Panc1 (cell line): ENCODE results near the gene P2RY12. TPM values are rescaled to one million over a fixed set of nuclear protein-coding genes. Genes with fewer than 3 reads are reported as not detected.

ENCODE experiments used
- ATAC-seq: fragments of 200-7000 bp; cut with Tn5 transposase; 2 replicates; pipeline ENCODE4 v1.9.1; 2020; ENCODE audit warnings: mild to moderate bottlenecking, moderate library complexity
- BruUV-seq: library from RNA; stranded (reverse); fragments of 400-500 nt; replicated peaks from 2 replicates; lab custom pipeline; 2021; lab: Mats Ljungman, UMichigan
- CTCF ChIA-PET: fragments of 300-600 bp; sonication (Branson Sonifier 250); formaldehyde crosslinking; loops from one replicate; lab custom pipeline; 2022; ENCODE audit warnings: antibody characterized with exemption; lab: Charles Lee
- POLR2A ChIA-PET: fragments of 300-600 bp; sonication (Branson Sonifier 250); formaldehyde crosslinking; loops from one replicate; lab custom pipeline; 2022; ENCODE audit warnings: antibody characterized with exemption; lab: Charles Lee
- DNase-seq: peaks from one replicate; pipeline ENCODE4 v3.0.0-alpha.2; 2010; ENCODE audit warnings: low read depth, low spot score
- H3K27ac ChIP-seq: 2 replicates; pipeline ENCODE4 v1.5.1; 2011; ENCODE audit warnings: mild to moderate bottlenecking, low read length, inconsistent platforms
- H3K27me3 ChIP-seq: fragments of 200-500 bp; sonication (Bioruptor generic); 2 replicates; pipeline ENCODE4 v1.6.0; 2014; ENCODE audit warnings: low read length, inconsistent platforms; ENCODE audit not compliant: control insufficient read depth, insufficient read depth
- H3K36me3 ChIP-seq: fragments of 200-500 bp; sonication (Bioruptor generic); 2 replicates; pipeline ENCODE4 v1.5.1; 2014; ENCODE audit warnings: inconsistent platforms, mild to moderate bottlenecking, low read length, moderate library complexity; ENCODE audit not compliant: control insufficient read depth, insufficient read depth
- H3K4me1 ChIP-seq: 2 replicates; pipeline ENCODE4 v1.5.1; 2011; ENCODE audit warnings: inconsistent platforms, mild to moderate bottlenecking, low read length, moderate library complexity; ENCODE audit not compliant: control insufficient read depth, insufficient read depth
- H3K4me3 ChIP-seq, 2 experiments: 2 replicates each; pipeline ENCODE4 v1.5.1; 2011 to 2012; ENCODE audit warnings: low read depth in 2 of 2, low read length in 2 of 2, mild to moderate bottlenecking in 2 of 2, inconsistent platforms in 1 of 2, moderate library complexity in 1 of 2
- H3K9me3 ChIP-seq: fragments of 200-500 bp; sonication (Bioruptor generic); 2 replicates; pipeline ENCODE4 v1.5.1; 2014; ENCODE audit warnings: low read depth, mild to moderate bottlenecking, inconsistent platforms, low read length, moderate library complexity; ENCODE audit not compliant: control insufficient read depth, insufficient read depth
- CTCF ChIP-seq: fragments of 450-650 bp; IDR thresholded peaks from 2 replicates; pipeline ENCODE4 v1.5.1; 2017; ENCODE audit warnings: mild to moderate bottlenecking
- POLR2AphosphoS5 ChIP-seq: IDR thresholded peaks from 2 replicates; pipeline ENCODE4 v1.6.1; 2012; ENCODE audit warnings: mild to moderate bottlenecking, low read depth, low read length, moderate library complexity
- REST ChIP-seq, 2 experiments: IDR thresholded peaks; 2 replicates each; pipeline ENCODE4 v1.6.1; 2011 to 2012; ENCODE audit warnings: low read depth in 2 of 2, control low read depth in 1 of 2, low read length in 1 of 2, mild to moderate bottlenecking in 1 of 2, moderate library complexity in 1 of 2; ENCODE audit not compliant: insufficient read depth in 1 of 2
- SIN3A ChIP-seq: IDR thresholded peaks from 2 replicates; pipeline ENCODE4 v1.6.1; 2012; ENCODE audit warnings: low read depth, mild to moderate bottlenecking, low read length, moderate library complexity, borderline replicate concordance; ENCODE audit not compliant: insufficient read depth
- TCF7L2 ChIP-seq: IDR thresholded peaks from 2 replicates; pipeline ENCODE4 v1.6.1; 2011; ENCODE audit warnings: mild to moderate bottlenecking, low read depth, low read length, inconsistent platforms
- in situ Hi-C: cut with HindIII; loops from 2 replicates; pipeline ENCODE4 v1.10.0; 2016; ENCODE audit warnings: low sequenced_read_pairs, low pct_unique_long_range_greater_than_20kb
- intact Hi-C: fragments of 100-400 bp; cut with micrococcal nuclease; formaldehyde crosslinking; loops from one replicate; pipeline ENCODE4 v1.10.0; 2022; ENCODE audit not compliant: unreplicated experiment
- total RNA-seq: library from RNA; stranded (reverse); gene quantifications from one replicate; pipeline ENCODE4 v1.2.1, GENCODE V29; 2021; ENCODE audit not compliant: unreplicated experiment

Gene P2RY12
- total RNA-seq, 1 experiment from 2014 or later = not detected

GRCh38 chr3:151318991-151319390 is 65.6 kb downstream of the P2RY12 start:
- no peak for DNase-seq
- in situ Hi-C loops (no loop called here), intact Hi-C loops (no loop called here)
- ChIA-PET POLR2A (no interaction called here), CTCF (no interaction called here)
- H3K27ac ChIP-seq = no peak overlapping the region
- no peaks in the 10 kb centered on the region for H3K36me3 ChIP-seq
- no peak overlapping the region for H3K4me3 ChIP-seq
- no TSS peak for BruUV-seq
- ATAC-seq = no peak
- H3K9me3 ChIP-seq = no peaks in the 10 kb centered on the region
- no peaks in the 10 kb centered on the region for H3K27me3 ChIP-seq
- TF ChIP-seq POLR2AphosphoS5 = no peak
- no peak for TF ChIP-seq TCF7L2
- TF ChIP-seq CTCF = no peak
- TF ChIP-seq SIN3A = no peak
- no peak for TF ChIP-seq REST (IDR thresholded peaks at IDR 0.05; ENCODE audit: insufficient read depth in 1 of 2, low read depth in 2 of 2, low read length in 1 of 2)
- no peaks in the 10 kb centered on the region for H3K4me1 ChIP-seq

GRCh38 chr3:151318313-151318712 is 66.2 kb downstream of the P2RY12 start:
- DNase-seq (no peak), ATAC-seq (no peak)
- no TSS peak for BruUV-seq
- H3K9me3 ChIP-seq = no peaks in the 10 kb centered on the region
- intact Hi-C loops (no loop called here), in situ Hi-C loops (no loop called here)
- no peaks in the 10 kb centered on the region for H3K36me3 ChIP-seq
- H3K27me3 ChIP-seq = no peaks in the 10 kb centered on the region
- no peak overlapping the region for H3K4me3 ChIP-seq
- TF ChIP-seq SIN3A (no peak), TCF7L2 (no peak), POLR2AphosphoS5 (no peak), REST (IDR thresholded peaks at IDR 0.05; ENCODE audit: insufficient read depth in 1 of 2, low read depth in 2 of 2, low read length in 1 of 2) (no peak), CTCF (no peak)
- CTCF ChIA-PET = no interaction called here
- POLR2A ChIA-PET = no interaction called here
- H3K27ac ChIP-seq = no peak overlapping the region
- no peaks in the 10 kb centered on the region for H3K4me1 ChIP-seq
